Panc1 (cell line): ENCODE measurements around the gene CDKN2AIP. TPM values are rescaled to one million over a fixed set of nuclear protein-coding genes. Genes with fewer than 3 reads are reported as not detected.
A peak's percentile ranks its signal among the peaks of the same experiment; 100 is the strongest.

Experiments
- ATAC-seq: fragments of 200-7000 bp; cut with Tn5 transposase; 2 replicates; pipeline ENCODE4 v1.9.1; 2020; ENCODE audit warnings: mild to moderate bottlenecking, moderate library complexity
- BruUV-seq: library from RNA; stranded (reverse); fragments of 400-500 nt; replicated peaks from 2 replicates; lab custom pipeline; 2021; lab: Mats Ljungman, UMichigan
- CTCF ChIA-PET: fragments of 300-600 bp; sonication (Branson Sonifier 250); formaldehyde crosslinking; loops from one replicate; lab custom pipeline; 2022; ENCODE audit warnings: antibody characterized with exemption; lab: Charles Lee
- POLR2A ChIA-PET: fragments of 300-600 bp; sonication (Branson Sonifier 250); formaldehyde crosslinking; loops from one replicate; lab custom pipeline; 2022; ENCODE audit warnings: antibody characterized with exemption; lab: Charles Lee
- DNase-seq: peaks from one replicate; pipeline ENCODE4 v3.0.0-alpha.2; 2010; ENCODE audit warnings: low read depth, low spot score
- H3K27ac ChIP-seq: 2 replicates; pipeline ENCODE4 v1.5.1; 2011; ENCODE audit warnings: mild to moderate bottlenecking, low read length, inconsistent platforms
- H3K27me3 ChIP-seq: fragments of 200-500 bp; sonication (Bioruptor generic); 2 replicates; pipeline ENCODE4 v1.6.0; 2014; ENCODE audit warnings: low read length, inconsistent platforms; ENCODE audit not compliant: control insufficient read depth, insufficient read depth
- H3K36me3 ChIP-seq: fragments of 200-500 bp; sonication (Bioruptor generic); 2 replicates; pipeline ENCODE4 v1.5.1; 2014; ENCODE audit warnings: inconsistent platforms, mild to moderate bottlenecking, low read length, moderate library complexity; ENCODE audit not compliant: control insufficient read depth, insufficient read depth
- H3K4me1 ChIP-seq: 2 replicates; pipeline ENCODE4 v1.5.1; 2011; ENCODE audit warnings: inconsistent platforms, mild to moderate bottlenecking, low read length, moderate library complexity; ENCODE audit not compliant: control insufficient read depth, insufficient read depth
- H3K4me3 ChIP-seq, 2 experiments: 2 replicates each; pipeline ENCODE4 v1.5.1; 2011 to 2012; ENCODE audit warnings: low read depth in 2 of 2, low read length in 2 of 2, mild to moderate bottlenecking in 2 of 2, inconsistent platforms in 1 of 2, moderate library complexity in 1 of 2
- H3K9me3 ChIP-seq: fragments of 200-500 bp; sonication (Bioruptor generic); 2 replicates; pipeline ENCODE4 v1.5.1; 2014; ENCODE audit warnings: low read depth, mild to moderate bottlenecking, inconsistent platforms, low read length, moderate library complexity; ENCODE audit not compliant: control insufficient read depth, insufficient read depth
- POLR2AphosphoS5 ChIP-seq: IDR thresholded peaks from 2 replicates; pipeline ENCODE4 v1.6.1; 2012; ENCODE audit warnings: mild to moderate bottlenecking, low read depth, low read length, moderate library complexity
- SIN3A ChIP-seq: IDR thresholded peaks from 2 replicates; pipeline ENCODE4 v1.6.1; 2012; ENCODE audit warnings: low read depth, mild to moderate bottlenecking, low read length, moderate library complexity, borderline replicate concordance; ENCODE audit not compliant: insufficient read depth
- TCF7L2 ChIP-seq: IDR thresholded peaks from 2 replicates; pipeline ENCODE4 v1.6.1; 2011; ENCODE audit warnings: mild to moderate bottlenecking, low read depth, low read length, inconsistent platforms
- in situ Hi-C: cut with HindIII; loops from 2 replicates; pipeline ENCODE4 v1.10.0; 2016; ENCODE audit warnings: low sequenced_read_pairs, low pct_unique_long_range_greater_than_20kb
- intact Hi-C: fragments of 100-400 bp; cut with micrococcal nuclease; formaldehyde crosslinking; loops from one replicate; pipeline ENCODE4 v1.10.0; 2022; ENCODE audit not compliant: unreplicated experiment
- total RNA-seq: library from RNA; stranded (reverse); gene quantifications from one replicate; pipeline ENCODE4 v1.2.1, GENCODE V29; 2021; ENCODE audit not compliant: unreplicated experiment
- TF ChIP-seq, protein P1 (sequence below): fragments of 450-650 bp; IDR thresholded peaks from 2 replicates; pipeline ENCODE4 v1.5.1; 2017; ENCODE audit warnings: mild to moderate bottlenecking
- TF ChIP-seq, protein P2 (sequence below), 2 experiments: IDR thresholded peaks; 2 replicates each; pipeline ENCODE4 v1.6.1; 2011 to 2012; ENCODE audit warnings: low read depth in 2 of 2, control low read depth in 1 of 2, low read length in 1 of 2, mild to moderate bottlenecking in 1 of 2, moderate library complexity in 1 of 2; ENCODE audit not compliant: insufficient read depth in 1 of 2

The CDKN2AIP gene
- total RNA-seq, 1 experiment from 2014 or later, result 21.1 TPM

- intact Hi-C loops, result no loop called here
- H3K4me3 ChIP-seq, result no peak overlapping the region
- DNase-seq, result no peak
- ChIA-PET CTCF (no interaction called here), POLR2A (no interaction called here)
- no peaks in the 10 kb centered on the region for H3K27me3 ChIP-seq
- TF ChIP-seq POLR2AphosphoS5 (no peak), TCF7L2 (no peak), SIN3A (no peak)
- TF ChIP-seq, protein P1, sequence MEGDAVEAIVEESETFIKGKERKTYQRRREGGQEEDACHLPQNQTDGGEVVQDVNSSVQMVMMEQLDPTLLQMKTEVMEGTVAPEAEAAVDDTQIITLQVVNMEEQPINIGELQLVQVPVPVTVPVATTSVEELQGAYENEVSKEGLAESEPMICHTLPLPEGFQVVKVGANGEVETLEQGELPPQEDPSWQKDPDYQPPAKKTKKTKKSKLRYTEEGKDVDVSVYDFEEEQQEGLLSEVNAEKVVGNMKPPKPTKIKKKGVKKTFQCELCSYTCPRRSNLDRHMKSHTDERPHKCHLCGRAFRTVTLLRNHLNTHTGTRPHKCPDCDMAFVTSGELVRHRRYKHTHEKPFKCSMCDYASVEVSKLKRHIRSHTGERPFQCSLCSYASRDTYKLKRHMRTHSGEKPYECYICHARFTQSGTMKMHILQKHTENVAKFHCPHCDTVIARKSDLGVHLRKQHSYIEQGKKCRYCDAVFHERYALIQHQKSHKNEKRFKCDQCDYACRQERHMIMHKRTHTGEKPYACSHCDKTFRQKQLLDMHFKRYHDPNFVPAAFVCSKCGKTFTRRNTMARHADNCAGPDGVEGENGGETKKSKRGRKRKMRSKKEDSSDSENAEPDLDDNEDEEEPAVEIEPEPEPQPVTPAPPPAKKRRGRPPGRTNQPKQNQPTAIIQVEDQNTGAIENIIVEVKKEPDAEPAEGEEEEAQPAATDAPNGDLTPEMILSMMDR, result no peak
- TF ChIP-seq, protein P2, sequence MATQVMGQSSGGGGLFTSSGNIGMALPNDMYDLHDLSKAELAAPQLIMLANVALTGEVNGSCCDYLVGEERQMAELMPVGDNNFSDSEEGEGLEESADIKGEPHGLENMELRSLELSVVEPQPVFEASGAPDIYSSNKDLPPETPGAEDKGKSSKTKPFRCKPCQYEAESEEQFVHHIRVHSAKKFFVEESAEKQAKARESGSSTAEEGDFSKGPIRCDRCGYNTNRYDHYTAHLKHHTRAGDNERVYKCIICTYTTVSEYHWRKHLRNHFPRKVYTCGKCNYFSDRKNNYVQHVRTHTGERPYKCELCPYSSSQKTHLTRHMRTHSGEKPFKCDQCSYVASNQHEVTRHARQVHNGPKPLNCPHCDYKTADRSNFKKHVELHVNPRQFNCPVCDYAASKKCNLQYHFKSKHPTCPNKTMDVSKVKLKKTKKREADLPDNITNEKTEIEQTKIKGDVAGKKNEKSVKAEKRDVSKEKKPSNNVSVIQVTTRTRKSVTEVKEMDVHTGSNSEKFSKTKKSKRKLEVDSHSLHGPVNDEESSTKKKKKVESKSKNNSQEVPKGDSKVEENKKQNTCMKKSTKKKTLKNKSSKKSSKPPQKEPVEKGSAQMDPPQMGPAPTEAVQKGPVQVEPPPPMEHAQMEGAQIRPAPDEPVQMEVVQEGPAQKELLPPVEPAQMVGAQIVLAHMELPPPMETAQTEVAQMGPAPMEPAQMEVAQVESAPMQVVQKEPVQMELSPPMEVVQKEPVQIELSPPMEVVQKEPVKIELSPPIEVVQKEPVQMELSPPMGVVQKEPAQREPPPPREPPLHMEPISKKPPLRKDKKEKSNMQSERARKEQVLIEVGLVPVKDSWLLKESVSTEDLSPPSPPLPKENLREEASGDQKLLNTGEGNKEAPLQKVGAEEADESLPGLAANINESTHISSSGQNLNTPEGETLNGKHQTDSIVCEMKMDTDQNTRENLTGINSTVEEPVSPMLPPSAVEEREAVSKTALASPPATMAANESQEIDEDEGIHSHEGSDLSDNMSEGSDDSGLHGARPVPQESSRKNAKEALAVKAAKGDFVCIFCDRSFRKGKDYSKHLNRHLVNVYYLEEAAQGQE (IDR thresholded peaks at IDR 0.05; ENCODE audit: insufficient read depth in 1 of 2, low read depth in 2 of 2, low read length in 1 of 2), result no peak
- no peaks in the 10 kb centered on the region for H3K36me3 ChIP-seq
- no peaks in the 10 kb centered on the region; the same call in 1 of the 2 replicates for H3K4me1 ChIP-seq
- H3K9me3 ChIP-seq, result no peaks in the 10 kb centered on the region
- no peak for ATAC-seq
- no TSS peak for BruUV-seq
- 0 out of 2 replicates have a peak overlapping the region, but pooled peaks have one; percentile 29 for H3K27ac ChIP-seq
- in situ Hi-C loops, result no loop called here
These were observed 14.9 kb upstream of the CDKN2AIP start for GRCh38 chr4:183429489-183429888.

- intact Hi-C loops, result no loop called here
- H3K36me3 ChIP-seq, result no peaks in the 10 kb centered on the region
- ChIA-PET POLR2A (no interaction called here), CTCF (no interaction called here)
- no peaks in the 10 kb centered on the region for H3K9me3 ChIP-seq
- no peaks in the 10 kb centered on the region for H3K4me1 ChIP-seq
- in situ Hi-C loops, result no loop called here
- no peak overlapping the region for H3K4me3 ChIP-seq
- ATAC-seq (peak; percentile 68), DNase-seq (no peak)
- H3K27ac ChIP-seq, result peak overlapping the region; percentile 20
- TF ChIP-seq, protein P2 (IDR thresholded peaks at IDR 0.05; ENCODE audit: insufficient read depth in 1 of 2, low read depth in 2 of 2, low read length in 1 of 2), result no peak
- peak; percentile 84 for TF ChIP-seq TCF7L2
- H3K27me3 ChIP-seq, result no peaks in the 10 kb centered on the region
- no TSS peak for BruUV-seq
These were observed 14.0 kb upstream of the CDKN2AIP start for GRCh38 chr4:183430317-183430993.
